B cell (primary cell): ENCODE measurements around the gene PSMG4. TPM values are rescaled to one million over a fixed set of nuclear protein-coding genes. Genes with fewer than 3 reads are reported as not detected.

Experiments used
- ATAC-seq: fragments of 200-7000 bp; cut with Tn5 transposase; one replicate; pipeline ENCODE4 v1.10.0; 2021; ENCODE audit warnings: low read depth, mild to moderate bottlenecking, moderate number of reproducible peaks, moderate library complexity
- CTCF ChIA-PET: fragments of 350-600 bp; sonication (Branson Sonifier 250); formaldehyde crosslinking; loops from one replicate; lab custom pipeline; 2021; ENCODE audit warnings: antibody characterized with exemption, inconsistent platforms; lab: Charles Lee
- POLR2A ChIA-PET: fragments of 350-600 bp; sonication (Branson Sonifier 250); formaldehyde crosslinking; loops from one replicate; lab custom pipeline; 2021; ENCODE audit warnings: antibody characterized with exemption; lab: Charles Lee
- DNase-seq: peaks from one replicate; pipeline ENCODE4 v3.0.0; 2013
- H2AFZ ChIP-seq: 2 replicates; pipeline ENCODE4 v1.6.1; 2012; ENCODE audit warnings: mild to moderate bottlenecking, low read depth, low read length; ENCODE audit not compliant: insufficient read depth, poor library complexity, severe bottlenecking
- H3K27ac ChIP-seq, 2 donors: 1 replicate in 1 of 2; 2 replicates in 1 of 2; pipeline ENCODE4 v1.5.1; 2012 to 2013; ENCODE audit warnings: low read length in 2 of 2, mild to moderate bottlenecking in 2 of 2, moderate library complexity in 1 of 2
- H3K27me3 ChIP-seq, 4 experiments: fragments of 200-600 bp in 1 of 4; sonication (generic) in 1 of 4; replicated peaks in 1 of 4; 1 replicate in 2 of 4; 2 replicates in 2 of 4; pipeline versions ENCODE4 v1.6.1 to v1.7.0; 2013 to 2016; ENCODE audit warnings: low read length in 3 of 4, mild to moderate bottlenecking in 2 of 4, mixed read lengths in 1 of 4, moderate library complexity in 1 of 4; ENCODE audit not compliant: insufficient read depth in 4 of 4, control insufficient read depth in 3 of 4; ENCODE audit errors: control extremely low read depth in 1 of 4
- H3K36me3 ChIP-seq, 2 experiments: replicated peaks in 1 of 2; 1 replicate in 1 of 2; 2 replicates in 1 of 2; pipeline versions ENCODE4 v1.6.1 to v1.7.1; 2013; ENCODE audit warnings: low read length in 1 of 2; ENCODE audit not compliant: insufficient read depth in 2 of 2, control insufficient read depth in 1 of 2; ENCODE audit errors: control extremely low read depth in 1 of 2, extremely low read depth in 1 of 2
- H3K4me1 ChIP-seq, 2 donors: fragments of 200-600 bp in 1 of 2; sonication (generic) in 1 of 2; 1 replicate in 1 of 2; 2 replicates in 1 of 2; pipeline versions ENCODE4 v1.5.1 to v1.6.1; 2013 to 2017; ENCODE audit warnings: low read length in 2 of 2; ENCODE audit not compliant: control insufficient read depth in 2 of 2, insufficient read depth in 2 of 2
- H3K4me2 ChIP-seq: replicated peaks from 2 replicates; pipeline ENCODE3; 2012; ENCODE audit warnings: mild to moderate bottlenecking, low read depth, low read length; ENCODE audit not compliant: poor library complexity, severe bottlenecking
- H3K4me3 ChIP-seq, 5 experiments: fragments of 200-600 bp in 1 of 5; sonication (generic) in 1 of 5; 1 replicate in 3 of 5; 2 replicates in 2 of 5; pipeline versions ENCODE4 v1.5.1 to v1.7.0; 2011 to 2016; ENCODE audit warnings: low read length in 4 of 5, mild to moderate bottlenecking in 4 of 5, low read depth in 2 of 5, control low read depth in 1 of 5, moderate library complexity in 1 of 5; ENCODE audit not compliant: insufficient read depth in 1 of 5; ENCODE audit errors: control extremely low read depth in 1 of 5, extremely low read depth in 1 of 5
- H3K79me2 ChIP-seq: fragments of 200-600 bp; sonication (generic); one replicate; pipeline ENCODE4 v1.6.0; 2016; ENCODE audit warnings: low read length; ENCODE audit not compliant: control insufficient read depth, insufficient read depth
- H3K9ac ChIP-seq: fragments of 200-600 bp; sonication (generic); 2 replicates; pipeline ENCODE4 v1.6.1; 2017; ENCODE audit warnings: mild to moderate bottlenecking, low read length, moderate library complexity
- H3K9me3 ChIP-seq, 3 donors: one replicate each; pipeline versions ENCODE4 v1.6.1 to v1.7.1; 2013; ENCODE audit warnings: low read length in 2 of 3; ENCODE audit not compliant: control insufficient read depth in 2 of 3, insufficient read depth in 1 of 3; ENCODE audit errors: control extremely low read depth in 1 of 3
- H4K20me1 ChIP-seq: 2 replicates; pipeline ENCODE4 v1.6.0; 2012; ENCODE audit warnings: mild to moderate bottlenecking, low read length; ENCODE audit not compliant: insufficient read depth, control insufficient read depth, poor library complexity, severe bottlenecking
- H3K27ac Mint-ChIP-seq: one replicate; pipeline ENCODE4 v1.8.0; 2021; ENCODE audit warnings: mixed read lengths
- H3K27me3 Mint-ChIP-seq: one replicate; pipeline ENCODE4 v1.8.0; 2021; ENCODE audit warnings: mixed read lengths
- H3K4me1 Mint-ChIP-seq: one replicate; pipeline ENCODE4 v1.8.0; 2021; ENCODE audit warnings: mixed read lengths
- H3K4me3 Mint-ChIP-seq: one replicate; pipeline ENCODE4 v1.8.0; 2021; ENCODE audit warnings: mixed read lengths
- H3K9me3 Mint-ChIP-seq: one replicate; pipeline ENCODE4 v1.8.0; 2022; ENCODE audit warnings: mixed read lengths; ENCODE audit not compliant: insufficient read depth
- CTCF ChIP-seq: fragments of 200-600 bp; IDR thresholded peaks from one replicate; pipeline ENCODE4 v1.8.0; 2022; ENCODE audit warnings: antibody characterized with exemption, mild to moderate bottlenecking
- EZH2 ChIP-seq: IDR thresholded peaks from 2 replicates; pipeline ENCODE4 v1.6.1; 2012; ENCODE audit warnings: borderline replicate concordance, low read depth, mild to moderate bottlenecking, moderate library complexity, low read length; ENCODE audit not compliant: insufficient read depth, poor library complexity, severe bottlenecking
- WGBS: methylation state at CpG from one replicate; pipeline ENCODE4 v1.1.5; 2013; ENCODE audit warnings: missing lambda C conversion rate; ENCODE audit not compliant: insufficient coverage; 5-methylcytosine and 5-hydroxymethylcytosine counted together
- intact Hi-C: fragments of 100-400 bp; cut with micrococcal nuclease; formaldehyde crosslinking; loops from one replicate; pipeline ENCODE4 v1.10.0; 2022
- polyA plus RNA-seq: library from polyadenylated mRNA; depleted of rRNA; stranded (reverse); fragments of >200 nt; gene quantifications from 2 replicates; pipeline ENCODE4 v1.2.3, GENCODE V29; 2012
- total RNA-seq, 2 donors: library from RNA; stranded (reverse); fragments of 120-200 nt in 1 of 2; gene quantifications; 1 replicate in 1 of 2; 2 replicates in 1 of 2; pipeline versions ENCODE4 v1.2.3 to v1.2.4, GENCODE V29; 2013 to 2022

The PSMG4 gene
- total and polyA plus RNA-seq, 2 donors (not counting 1 experiment from before 2014, with no cell fraction given), result 31.9 to 42.4 TPM

- H3K4me1 ChIP-seq, result no peaks in the 10 kb centered on the region
- no peak for TF ChIP-seq CTCF
- TF ChIP-seq EZH2, result no peak
- DNase-seq (no peak), ATAC-seq (no peak)
- 92% methylated on average over 11 of the region's 11 CpGs for WGBS
- H3K27me3 Mint-ChIP-seq, result peaks cover 26% of the 10 kb centered on the region
- H3K4me1 Mint-ChIP-seq, result no peaks in the 10 kb centered on the region
- no peak overlapping the region for H3K9ac ChIP-seq
- H3K27ac ChIP-seq, result no peak overlapping the region
- no peak overlapping the region for H3K4me3 ChIP-seq
- CTCF ChIA-PET, result no interaction called here
- H3K4me3 Mint-ChIP-seq, result no peak overlapping the region
- no peak overlapping the region for H3K4me2 ChIP-seq
- no peaks in the 10 kb centered on the region for H3K36me3 ChIP-seq
- POLR2A ChIA-PET, result no interaction called here
- H3K9me3 ChIP-seq, result no peaks in the 10 kb centered on the region
- no peak overlapping the region for H3K27ac Mint-ChIP-seq
- no peak overlapping the region for H2AFZ ChIP-seq
- H3K79me2 ChIP-seq, result no peaks in the 10 kb centered on the region
- H4K20me1 ChIP-seq, result no peaks in the 10 kb centered on the region
- no peaks in the 10 kb centered on the region for H3K9me3 Mint-ChIP-seq
- peaks cover 0 to 14% (median 0%) of the 10 kb centered on the region in 4 experiments for H3K27me3 ChIP-seq
- intact Hi-C loops, result no loop called here
These were observed 37.8 kb downstream of the PSMG4 start for GRCh38 chr6:3296537-3296936.

DNA sequence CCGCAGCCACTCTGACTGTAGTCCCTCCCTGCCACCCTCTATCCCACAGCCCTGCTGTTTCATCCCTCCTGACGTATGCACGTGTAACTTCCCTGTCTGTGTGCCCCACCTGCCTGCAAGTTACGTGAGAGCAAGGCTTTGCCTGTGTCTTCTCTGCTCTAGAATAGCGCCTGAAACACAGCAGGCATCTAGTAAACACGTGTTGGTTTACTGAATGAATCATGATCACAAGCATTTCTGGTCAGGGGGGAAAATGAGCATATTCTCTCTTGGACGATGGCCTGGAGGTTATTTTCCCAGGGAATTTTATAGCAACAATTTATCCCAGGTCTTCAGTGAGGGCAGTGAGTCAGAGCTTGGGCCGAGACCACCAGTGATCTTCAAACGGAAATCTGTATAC is 38.3 kb downstream of the PSMG4 start:
- H3K4me3 ChIP-seq, result no peak overlapping the region
- peaks cover under 1% of the 10 kb centered on the region for H3K9me3 Mint-ChIP-seq
- no peak for DNase-seq
- H3K36me3 ChIP-seq, result no peaks in the 10 kb centered on the region
- no peak overlapping the region for H2AFZ ChIP-seq
- no peak overlapping the region for H3K4me2 ChIP-seq
- ChIA-PET CTCF (no interaction called here), POLR2A (no interaction called here)
- H3K27ac Mint-ChIP-seq, result no peak overlapping the region
- peaks cover 30% of the 10 kb centered on the region for H3K27me3 Mint-ChIP-seq
- no peaks in the 10 kb centered on the region for H3K4me1 ChIP-seq
- H3K27ac ChIP-seq, result no peak overlapping the region
- 83% methylated on average over 7 of the region's 9 CpGs for WGBS
- TF ChIP-seq EZH2 (no peak), CTCF (no peak)
- H3K79me2 ChIP-seq, result no peaks in the 10 kb centered on the region
- intact Hi-C loops, result no loop called here
- H4K20me1 ChIP-seq, result no peaks in the 10 kb centered on the region
- H3K9ac ChIP-seq, result no peak overlapping the region
- H3K4me1 Mint-ChIP-seq, result no peaks in the 10 kb centered on the region
- H3K27me3 ChIP-seq, result peaks cover 0 to 14% (median 0%) of the 10 kb centered on the region in 4 experiments
- H3K9me3 ChIP-seq, result no peaks in the 10 kb centered on the region
- no peak for ATAC-seq
- H3K4me3 Mint-ChIP-seq, result no peak overlapping the region
